HG03575 (cell line): ENCODE results near the gene CLDN12.
"Not testable (repeated sequence)": the region's sequence is repeated elsewhere in the genome, so short reads cannot be mapped to it uniquely, and the experiment has no call there.

Experiments used
- ATAC-seq: cut with Tn5 transposase; IDR thresholded peaks from one replicate; pipeline ENCODE4 v1.9.1; 2021; ENCODE audit not compliant: unreplicated experiment, insufficient number of reproducible peaks, low FRiP score; ENCODE audit errors: extremely low read depth

Gene CLDN12

DNA sequence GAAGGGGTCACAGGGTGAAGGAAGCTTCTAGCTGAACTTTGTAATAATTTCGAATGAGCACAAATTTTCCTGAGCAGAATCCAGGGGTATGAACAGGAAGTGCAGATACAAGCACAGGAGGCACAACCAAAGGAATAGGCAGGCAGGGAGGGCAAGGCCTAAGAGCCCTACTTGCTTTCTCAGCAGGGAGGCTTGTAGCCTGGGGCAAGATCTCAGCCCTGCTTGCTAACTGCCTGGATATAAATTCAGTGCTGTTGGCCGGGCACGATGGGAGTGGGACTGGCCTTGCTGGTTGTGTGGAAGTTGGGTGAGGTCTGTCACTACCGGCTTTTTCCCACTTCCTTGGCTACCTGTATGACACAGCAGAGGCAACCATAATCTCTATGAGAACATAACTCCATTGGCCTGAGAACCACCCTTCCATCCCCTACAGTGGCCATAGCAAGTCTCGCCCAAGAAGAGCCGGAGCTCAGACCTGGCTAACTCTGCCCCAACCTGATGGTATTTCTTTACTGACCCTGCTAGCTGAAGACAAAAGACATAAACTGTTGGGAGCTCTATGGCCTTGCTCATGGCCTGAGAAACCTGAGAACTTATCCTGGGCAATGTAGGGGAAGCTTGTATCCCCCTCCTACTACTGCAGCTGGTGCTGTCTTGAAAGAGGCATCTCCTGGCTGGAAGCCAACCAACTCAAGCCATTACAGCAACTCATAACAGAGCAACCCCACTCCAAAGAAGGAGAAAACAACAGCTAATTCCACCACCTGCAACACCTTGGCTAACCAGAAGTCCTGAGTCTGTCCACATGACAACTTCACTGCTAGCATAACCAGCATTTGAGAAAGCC is 27.6 kb downstream of the CLDN12 start:
- no peak for ATAC-seq

DNA sequence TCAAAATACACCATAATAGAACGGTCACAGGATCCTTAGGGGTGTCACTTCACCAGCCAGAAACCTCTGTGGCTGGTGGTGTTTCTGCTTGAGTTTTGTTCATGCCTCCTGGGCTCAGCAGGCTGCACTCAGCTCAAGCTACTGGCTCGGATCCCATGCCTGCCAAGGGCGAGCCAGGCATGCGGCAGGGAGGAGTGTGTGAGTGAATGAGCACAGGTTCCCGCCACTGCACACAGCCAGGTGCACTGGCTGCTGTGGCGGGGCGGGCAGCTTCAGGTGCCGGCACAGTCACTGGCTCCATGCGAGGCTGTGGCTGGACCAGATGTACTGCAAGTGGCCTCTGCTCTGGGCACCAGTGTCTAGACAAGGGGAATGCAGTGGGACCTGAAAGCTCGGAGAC is 29.5 kb downstream of the CLDN12 start:
- ATAC-seq: no peak

DNA sequence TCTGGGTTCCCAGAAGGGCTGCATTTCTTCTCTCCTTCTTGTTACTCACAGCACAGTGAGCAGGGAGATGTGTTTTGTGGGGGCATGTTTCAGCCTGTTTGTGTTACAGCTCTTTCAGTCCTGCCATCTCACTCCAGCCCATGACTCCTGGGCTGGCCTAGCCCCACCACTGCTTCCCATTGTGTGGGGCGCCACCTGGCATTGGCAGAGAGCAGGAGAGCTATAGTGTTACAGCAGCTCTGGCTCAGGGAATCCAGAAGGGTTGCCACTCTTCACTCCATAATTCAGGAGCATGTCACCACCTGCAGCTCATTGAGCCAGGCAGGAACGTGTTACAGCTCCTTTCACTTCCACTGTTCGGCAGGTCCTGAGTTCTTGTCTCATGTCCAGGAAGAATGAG is 30.0 kb downstream of the CLDN12 start:
- ATAC-seq: no peak

DNA sequence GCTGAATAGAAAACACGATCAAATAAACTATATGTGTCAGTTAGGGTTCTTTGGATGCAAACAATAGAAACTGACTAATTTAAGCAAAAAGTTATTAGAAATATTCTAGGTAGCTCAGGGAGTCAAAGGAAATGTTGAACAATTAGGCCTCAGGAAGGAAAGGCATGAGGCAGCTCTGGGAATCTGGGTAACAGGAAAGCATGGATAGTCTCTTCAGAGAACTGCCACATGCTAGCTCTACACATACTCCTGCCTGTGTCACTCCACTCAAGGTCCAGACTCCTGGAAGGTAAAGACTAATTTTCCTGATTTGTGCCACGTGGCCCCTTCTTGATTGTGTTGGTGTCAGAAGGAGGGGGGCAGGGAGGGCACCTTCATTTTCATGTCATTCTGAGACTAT is 42.4 kb downstream of the CLDN12 start:
- no peak for ATAC-seq

DNA sequence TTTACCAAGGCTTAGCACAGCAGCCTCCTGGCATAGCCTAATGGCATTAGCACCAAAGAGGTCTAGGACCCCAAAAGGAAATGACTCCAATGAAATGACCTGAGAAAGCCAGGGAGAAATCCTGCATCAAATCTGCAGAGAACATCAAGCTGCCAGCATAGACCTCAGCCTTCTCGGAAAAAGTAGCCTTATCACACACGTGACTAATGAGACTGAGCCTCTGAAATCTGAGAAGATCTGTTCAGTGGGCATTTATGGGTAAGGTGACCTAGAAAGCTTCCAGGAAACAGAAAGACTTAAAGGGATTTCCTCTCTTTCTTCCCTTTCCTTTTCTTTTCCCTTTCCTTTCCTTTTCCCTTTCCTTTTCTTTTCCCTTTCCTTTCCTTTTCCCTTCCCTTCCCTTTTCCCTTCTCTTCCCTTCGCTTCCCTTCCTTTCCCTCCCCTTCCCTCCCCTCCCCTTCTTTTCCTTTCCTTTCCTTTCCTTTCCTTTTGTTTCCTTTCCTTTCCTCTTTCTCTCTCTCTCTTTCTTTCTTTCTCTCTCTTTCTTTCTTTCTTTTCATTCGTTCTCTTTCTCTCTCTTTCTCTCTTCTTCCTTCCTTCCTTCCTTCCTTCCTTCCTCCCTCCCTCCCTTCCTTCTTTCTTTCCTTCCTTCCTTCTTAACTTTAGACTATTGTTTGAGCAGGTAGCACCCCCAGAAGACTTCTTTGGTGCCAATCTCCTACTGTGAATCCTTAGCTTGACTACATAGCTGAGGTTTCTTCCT is 43.1 kb downstream of the CLDN12 start:
- no peak for ATAC-seq

DNA sequence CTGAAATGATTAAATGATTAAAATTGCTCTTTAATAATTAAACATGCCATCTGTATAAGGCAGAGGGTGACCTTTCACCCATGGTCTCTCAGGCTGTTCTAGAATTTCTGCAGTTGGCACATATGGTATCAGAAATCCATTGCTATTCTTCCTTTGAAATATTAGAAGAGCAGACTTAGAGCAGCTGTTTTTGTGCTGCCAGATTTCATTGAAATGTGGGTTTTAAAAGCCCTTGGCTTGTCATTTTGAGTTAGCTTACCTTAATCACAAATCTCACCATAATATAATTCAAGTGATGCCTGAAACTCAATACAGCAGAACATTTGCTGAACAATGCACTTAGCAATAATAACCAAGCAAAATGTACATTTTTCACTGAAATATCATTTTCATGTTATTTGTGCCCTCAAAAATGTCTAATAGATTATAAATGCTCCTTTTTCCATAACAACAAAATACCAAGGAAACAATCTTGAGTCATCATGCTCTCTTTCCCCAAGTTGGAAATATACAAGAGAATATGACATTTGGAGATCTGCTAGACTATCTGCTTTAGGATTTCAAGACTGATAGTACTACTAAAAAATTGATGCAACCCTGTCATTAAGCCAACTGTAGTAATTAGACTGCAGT is 50.1 kb downstream of the CLDN12 start:
- ATAC-seq: no peak

DNA sequence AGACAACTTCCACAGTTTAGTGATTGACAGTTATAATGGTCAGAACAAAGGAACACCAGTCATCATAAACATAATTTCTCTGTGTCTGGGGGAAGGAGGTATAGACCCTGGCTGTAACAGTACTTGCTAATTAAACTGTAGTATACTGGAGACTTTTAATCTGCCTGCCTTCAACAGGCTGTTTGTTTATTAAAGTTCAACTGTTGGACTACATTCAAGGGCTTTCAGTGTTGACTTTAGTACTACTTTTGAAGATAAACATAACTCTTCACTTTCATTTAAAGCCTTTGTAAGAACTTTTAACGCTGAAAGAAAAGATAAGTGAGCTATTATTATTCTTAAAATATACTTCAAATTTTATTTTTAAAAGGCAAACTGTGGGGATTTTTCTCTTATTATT is 50.7 kb downstream of the CLDN12 start:
- ATAC-seq: no peak

DNA sequence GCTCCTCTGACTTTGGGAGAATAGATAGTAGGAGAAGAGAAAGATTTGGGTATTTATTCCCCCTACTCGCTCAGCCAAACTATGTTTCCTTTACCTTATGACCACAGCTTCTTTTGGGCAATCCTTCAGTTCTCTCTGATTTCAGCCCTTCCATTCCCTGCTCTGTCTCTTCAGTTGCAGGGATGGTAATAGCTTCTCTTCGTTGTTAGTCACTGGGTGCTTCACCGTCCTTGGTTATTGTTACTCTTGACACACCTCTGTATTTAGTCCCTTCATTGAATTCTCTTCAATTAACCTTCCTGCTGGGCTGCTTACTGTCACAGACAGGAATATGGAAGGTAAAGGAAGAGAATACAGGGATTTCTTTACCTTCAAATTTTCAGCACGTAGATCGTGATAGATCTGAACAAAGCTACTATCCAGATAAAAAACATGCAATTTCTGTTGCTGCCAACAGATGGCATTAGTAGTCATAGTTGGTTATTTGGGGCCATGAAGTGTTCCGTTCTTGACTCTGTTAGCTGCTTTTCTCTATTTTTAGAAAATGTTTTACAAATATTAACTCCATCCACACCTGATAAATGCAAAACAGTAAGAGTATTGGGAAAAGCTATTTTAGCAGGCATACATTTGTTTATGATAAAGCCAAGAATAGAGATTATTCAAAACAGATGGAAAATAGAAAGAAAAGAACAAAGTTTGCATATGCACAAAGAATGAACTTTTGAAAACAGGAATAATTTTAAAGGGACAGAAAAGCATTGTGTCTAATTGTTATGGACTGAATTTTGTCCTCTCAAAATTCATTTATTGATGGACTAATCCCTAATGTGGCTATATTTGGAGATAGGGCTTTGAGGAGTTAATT is 52.1 kb downstream of the CLDN12 start:
- ATAC-seq: peak; percentile 69

DNA sequence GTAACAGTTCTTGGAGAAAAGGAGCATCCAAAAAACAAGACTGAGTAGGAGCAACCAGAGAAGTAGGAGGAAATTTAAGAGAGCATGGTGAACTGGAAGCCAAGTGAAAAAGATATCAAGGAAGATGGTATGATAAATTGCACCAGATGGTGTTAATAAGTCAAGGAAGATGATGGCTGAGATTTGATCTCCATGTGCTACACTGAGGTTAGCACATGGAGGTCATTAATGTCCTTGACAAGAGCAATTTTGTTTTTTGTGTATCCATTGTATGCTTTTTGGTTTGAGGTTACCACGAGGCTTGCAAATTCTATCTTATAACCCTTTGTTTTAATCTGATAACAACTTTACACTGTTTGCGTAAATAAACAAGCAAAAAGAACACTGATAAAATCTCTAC is 54.8 kb downstream of the CLDN12 start:
- no peak for ATAC-seq

DNA sequence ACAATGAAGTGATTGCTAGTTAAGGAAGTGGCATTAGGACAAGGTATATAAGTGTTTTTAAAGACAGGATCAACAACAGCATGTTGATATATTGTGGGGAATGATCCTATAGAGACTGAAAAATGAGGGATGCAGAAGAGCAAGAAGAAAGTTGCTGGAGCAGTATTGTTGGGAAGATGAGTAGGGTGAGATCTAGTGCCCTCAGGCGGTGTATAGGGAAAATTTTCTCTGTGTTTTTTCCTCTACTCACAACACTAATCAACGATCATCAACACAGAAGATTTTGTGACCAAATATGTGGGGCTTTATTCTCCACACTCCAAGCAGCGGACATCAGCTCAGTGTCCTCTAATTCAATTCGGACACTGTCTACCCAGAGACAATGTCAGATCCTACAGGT is 56.6 kb downstream of the CLDN12 start:
- no peak for ATAC-seq

DNA sequence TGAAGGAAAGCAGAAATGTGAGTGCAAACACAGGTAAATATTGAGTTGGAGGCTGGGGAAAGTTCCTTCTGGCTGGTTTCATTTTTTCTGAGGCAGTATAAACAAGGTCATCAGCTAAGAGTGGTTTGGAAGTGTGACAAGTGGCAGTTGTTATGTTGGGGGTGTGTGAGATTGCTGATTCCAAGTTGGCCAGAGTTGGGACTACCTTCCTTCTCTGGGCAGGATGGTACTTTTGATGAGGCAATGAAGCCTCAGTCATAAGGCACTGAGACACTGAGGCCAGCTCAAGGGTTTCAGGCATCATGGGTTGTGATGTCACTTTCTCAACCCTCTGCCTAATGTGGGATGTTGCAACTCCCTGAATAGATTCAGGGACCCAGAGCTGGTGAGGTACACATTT is 58.0 kb downstream of the CLDN12 start:
- no peak for ATAC-seq

DNA sequence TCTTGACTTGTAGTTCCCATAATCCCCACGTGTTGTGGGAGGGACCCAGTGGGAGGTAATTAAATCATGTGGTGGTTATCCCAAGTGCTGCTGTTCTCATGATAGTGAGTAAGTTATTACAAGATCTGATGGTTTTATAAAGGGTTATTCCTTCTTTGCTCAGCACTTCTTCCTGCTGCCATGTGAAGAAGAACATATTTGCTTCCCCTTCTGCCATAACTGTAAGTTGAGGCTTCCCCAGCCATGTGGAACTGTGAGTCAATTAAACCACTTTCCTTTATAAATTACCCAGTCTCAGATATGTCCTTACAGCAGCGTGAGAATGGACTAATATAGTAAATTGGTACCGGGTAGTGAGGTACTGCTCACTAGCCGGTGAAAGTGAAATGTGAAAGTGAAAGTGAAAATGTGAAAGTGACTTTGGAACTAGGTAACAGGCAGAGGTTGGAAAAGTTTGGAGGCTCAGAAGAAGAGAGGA is 59.9 kb downstream of the CLDN12 start:
- ATAC-seq: not testable (repeated sequence)
